ENCODE data around the gene CCDC183.
"Not testable (repeated sequence)": the region's sequence is repeated elsewhere in the genome, so short reads cannot be mapped to it uniquely, and the experiment has no call there.

CCDC183 gene

GRCh38 chr9:136786983-136787382, 9.2 kb upstream of the CCDC183 start:
- H3K4me1 Mint-ChIP-seq (ENCODE audit: low read depth): peaks cover 19% of the 10 kb centered on the region
- not testable (repeated sequence) for H3K4me3 Mint-ChIP-seq; H3K27ac Mint-ChIP-seq; H3K36me3 Mint-ChIP-seq (ENCODE audit: low read depth); H3K9me3 Mint-ChIP-seq
- peaks cover 36% of the 10 kb centered on the region for H3K27me3 Mint-ChIP-seq (ENCODE audit: low read depth)

GRCh38 chr9:136787690-136788400, 8.3 kb upstream of the CCDC183 start:
- Mint-ChIP-seq H3K27ac (no peak overlapping the region), H3K36me3 (ENCODE audit: low read depth) (peaks cover 3% of the 10 kb centered on the region), H3K4me3 (no peak overlapping the region), H3K9me3 (no peaks in the 10 kb centered on the region), H3K4me1 (ENCODE audit: low read depth) (peaks cover 23% of the 10 kb centered on the region), H3K27me3 (ENCODE audit: low read depth) (peaks cover 28% of the 10 kb centered on the region)

GRCh38 chr9:136788644-136789522, 7.3 kb upstream of the CCDC183 start:
- not testable (repeated sequence) for H3K36me3 Mint-ChIP-seq (ENCODE audit: low read depth); H3K27ac Mint-ChIP-seq; H3K4me3 Mint-ChIP-seq; H3K9me3 Mint-ChIP-seq
- H3K27me3 Mint-ChIP-seq (ENCODE audit: low read depth): peaks cover 20% of the 10 kb centered on the region
- H3K4me1 Mint-ChIP-seq (ENCODE audit: low read depth): peaks cover 23% of the 10 kb centered on the region

GRCh38 chr9:136789523-136789937, 6.6 kb upstream of the CCDC183 start:
- Mint-ChIP-seq H3K9me3 (no peaks in the 10 kb centered on the region), H3K36me3 (ENCODE audit: low read depth) (peaks cover 7% of the 10 kb centered on the region), H3K27me3 (ENCODE audit: low read depth) (peaks cover 19% of the 10 kb centered on the region), H3K27ac (no peak overlapping the region), H3K4me3 (no peak overlapping the region), H3K4me1 (ENCODE audit: low read depth) (peaks cover 23% of the 10 kb centered on the region)

GRCh38 chr9:136790640-136791515, 5.3 kb upstream of the CCDC183 start, which contains the start of gene TMEM141:
Gene TMEM141 (plus strand): TSS chr9:136791344. CDS start chr9:136791371, 27 bp downstream.
- H3K4me3 Mint-ChIP-seq: peak within 1 kb of the TSS; percentile 79
- no peaks in the 10 kb centered on the region for H3K9me3 Mint-ChIP-seq
- H3K36me3 Mint-ChIP-seq (ENCODE audit: low read depth): peaks cover 7% of the 10 kb centered on the region
- H3K27ac Mint-ChIP-seq: peak within 1 kb of the TSS; percentile 85
- peaks cover 23% of the 10 kb centered on the region for H3K4me1 Mint-ChIP-seq (ENCODE audit: low read depth)
- H3K27me3 Mint-ChIP-seq (ENCODE audit: low read depth): peaks cover 15% of the 10 kb centered on the region

- Mint-ChIP-seq H3K4me1 (ENCODE audit: low read depth) (peaks cover 23% of the 10 kb centered on the region), H3K27ac (peak overlapping the region; percentile 85), H3K4me3 (peak overlapping the region; percentile 79), H3K27me3 (ENCODE audit: low read depth) (peaks cover 17% of the 10 kb centered on the region), H3K36me3 (ENCODE audit: low read depth) (peaks cover 7% of the 10 kb centered on the region), H3K9me3 (no peaks in the 10 kb centered on the region)
These were observed 4.4 kb upstream of the CCDC183 start for GRCh38 chr9:136791516-136792276.

- Mint-ChIP-seq H3K4me3 (peak overlapping the region; percentile 79), H3K27me3 (ENCODE audit: low read depth) (peaks cover 21% of the 10 kb centered on the region), H3K27ac (peak overlapping the region; percentile 85), H3K4me1 (ENCODE audit: low read depth) (peaks cover 21% of the 10 kb centered on the region), H3K9me3 (no peaks in the 10 kb centered on the region), H3K36me3 (ENCODE audit: low read depth) (peaks cover 7% of the 10 kb centered on the region)
These were observed 3.6 kb upstream of the CCDC183 start for GRCh38 chr9:136792321-136793085.

GRCh38 chr9:136793086-136793946, 2.8 kb upstream of the CCDC183 start:
- Mint-ChIP-seq H3K36me3 (ENCODE audit: low read depth) (peaks cover 7% of the 10 kb centered on the region), H3K9me3 (no peaks in the 10 kb centered on the region), H3K4me1 (ENCODE audit: low read depth) (peaks cover 15% of the 10 kb centered on the region), H3K27ac (peak overlapping the region; percentile 36), H3K27me3 (ENCODE audit: low read depth) (peaks cover 21% of the 10 kb centered on the region), H3K4me3 (no peak overlapping the region)

- H3K4me1 Mint-ChIP-seq (ENCODE audit: low read depth): peaks cover 10% of the 10 kb centered on the region
- H3K27ac Mint-ChIP-seq: no peak overlapping the region
- H3K27me3 Mint-ChIP-seq (ENCODE audit: low read depth): peaks cover 21% of the 10 kb centered on the region
- H3K4me3 Mint-ChIP-seq: no peak overlapping the region
- H3K9me3 Mint-ChIP-seq: no peaks in the 10 kb centered on the region
- H3K36me3 Mint-ChIP-seq (ENCODE audit: low read depth): peaks cover 7% of the 10 kb centered on the region
These were observed 1.7 kb upstream of the CCDC183 start for GRCh38 chr9:136794281-136794999.

- Mint-ChIP-seq H3K4me3 (no peak overlapping the region), H3K27me3 (ENCODE audit: low read depth) (peaks cover 21% of the 10 kb centered on the region), H3K27ac (no peak overlapping the region), H3K9me3 (no peaks in the 10 kb centered on the region), H3K36me3 (ENCODE audit: low read depth) (peaks cover 7% of the 10 kb centered on the region), H3K4me1 (ENCODE audit: low read depth) (peaks cover 10% of the 10 kb centered on the region)
These were observed 1.2 kb upstream of the CCDC183 start for GRCh38 chr9:136795000-136795348.

- Mint-ChIP-seq H3K27me3 (ENCODE audit: low read depth) (peaks cover 30% of the 10 kb centered on the region), H3K4me1 (ENCODE audit: low read depth) (peaks cover 16% of the 10 kb centered on the region)
- not testable (repeated sequence) for H3K36me3 Mint-ChIP-seq (ENCODE audit: low read depth); H3K27ac Mint-ChIP-seq; H3K4me3 Mint-ChIP-seq; H3K9me3 Mint-ChIP-seq
These were observed 723 bp downstream of the CCDC183 start for GRCh38 chr9:136796775-136797347.

- Mint-ChIP-seq H3K4me1 (ENCODE audit: low read depth) (peaks cover 10% of the 10 kb centered on the region), H3K36me3 (ENCODE audit: low read depth) (no peaks in the 10 kb centered on the region), H3K4me3 (no peak overlapping the region), H3K27ac (no peak overlapping the region), H3K27me3 (ENCODE audit: low read depth) (peaks cover 32% of the 10 kb centered on the region), H3K9me3 (no peaks in the 10 kb centered on the region)
These were observed 2.6 kb downstream of the CCDC183 start for GRCh38 chr9:136798708-136799078.

All from T-helper 1 cell treated with Interleukin-12 subunit alpha and Interleukin-12 subunit beta and Interleukin-4 antibody, amounts not matched to agents 30 μg/mL and 1 μg/mL, for 36 hours (primary cell).